Measurements from ENCODE around the gene STAT5A. TPM values are rescaled to one million over a fixed set of nuclear protein-coding genes. Genes with fewer than 3 reads are reported as not detected.

STAT5A gene
- total and polyA plus RNA-seq, 9 of the 15 experiments (the other 6 are each of a cell fraction or from before 2014, with no cell fraction given): 79.9 to 415 (median 196) TPM

- TF ChIP-seq ZNF592 (IDR thresholded peaks at IDR 0.05) (peak; percentile 86), HNRNPH1 (optimal IDR thresholded peaks at IDR 0.05; ENCODE audit: low read depth, low read length) (no peak), ZNF217 (CRISPR knock-in tag; IDR thresholded peaks at IDR 0.05) (no peak), ZNF3 (CRISPR knock-in tag; IDR thresholded peaks at IDR 0.05) (no peak), RB1 (IDR thresholded peaks at IDR 0.05; ENCODE audit: low read depth) (no peak), EZH2 (IDR thresholded peaks at IDR 0.05; ENCODE audit: borderline replicate concordance, low read depth, low read length) (no peak), L3MBTL2 (IDR thresholded peaks at IDR 0.05) (peak; percentile 78; the same call in 1 of the 2 replicates), HCFC1 (IDR thresholded peaks at IDR 0.05; ENCODE audit: low read depth, low read length) (no peak), HNRNPK (IDR thresholded peaks at IDR 0.05; ENCODE audit: low read depth, low read length, poor library complexity, severe bottlenecking) (no peak), TFAP4 (CRISPR knock-in tag; IDR thresholded peaks at IDR 0.05; ENCODE audit: borderline replicate concordance) (peak; percentile 68; the same call in 1 of the 2 replicates), ZBTB33 (CRISPR knock-in tag; IDR thresholded peaks at IDR 0.05) (no peak), FOXJ3 (CRISPR knock-in tag; IDR thresholded peaks at IDR 0.05) (no peak), STAT6 (CRISPR knock-in tag; IDR thresholded peaks at IDR 0.05) (no peak), RBM17 (IDR thresholded peaks at IDR 0.05; ENCODE audit: borderline replicate concordance, low read depth, low read length) (no peak), PML (IDR thresholded peaks at IDR 0.05; ENCODE audit: low read length) (0 out of 2 replicates have a peak, but pooled peaks have one; percentile 17), ZNF75A (CRISPR knock-in tag; IDR thresholded peaks at IDR 0.05) (no peak)
Measured at GRCh38 chr17:42287305-42287976, 857 bp upstream of the STAT5A start (continued).

All from K562 (cell line).